Testis (tissue), 3 donors: ENCODE data around the gene LRP2BP. TPM values are rescaled to one million over a fixed set of nuclear protein-coding genes. Genes with fewer than 3 reads are reported as not detected.
"Not testable (repeated sequence)": the region's sequence is repeated elsewhere in the genome, so short reads cannot be mapped to it uniquely, and the experiment has no call there.

Experiments used
- DNase-seq: peaks from one replicate; pipeline ENCODE4 v3.0.0-alpha.2; 2019
- H3K27ac ChIP-seq, 2 donors: fragments of 200-600 bp; sonication (generic); one replicate each; pipeline ENCODE4 v1.5.1; 2019
- H3K27me3 ChIP-seq: fragments of 200-600 bp; sonication (generic); one replicate; pipeline ENCODE4 v1.5.1; 2019
- H3K36me3 ChIP-seq: fragments of 200-600 bp; sonication (generic); one replicate; pipeline ENCODE4 v1.5.1; 2017; ENCODE audit warnings: low read depth; ENCODE audit errors: missing control alignments
- H3K4me1 ChIP-seq: fragments of 200-600 bp; sonication (generic); one replicate; pipeline ENCODE4 v1.5.1; 2019
- H3K4me3 ChIP-seq, 2 donors: fragments of 200-600 bp; sonication (generic); one replicate each; pipeline ENCODE4 v1.5.1; 2017 to 2019
- H3K9me3 ChIP-seq: fragments of 200-600 bp; sonication (generic); one replicate; pipeline ENCODE4 v1.5.1; 2017
- CTCF ChIP-seq, 3 experiments: fragments of 450-650 bp in 2 of 3; fragments of 200-600 bp in 1 of 3; sonication (generic) in 1 of 3; IDR thresholded peaks; one replicate each; pipeline ENCODE4 v1.5.1; 2016 to 2019; ENCODE audit warnings: antibody characterized with exemption in 3 of 3, mild to moderate bottlenecking in 2 of 3, moderate library complexity in 1 of 3
- POLR2A ChIP-seq: fragments of 450-650 bp; IDR thresholded peaks from one replicate; pipeline ENCODE4 v1.6.1; 2017; ENCODE audit warnings: antibody characterized with exemption, mild to moderate bottlenecking, moderate library complexity
- WGBS, 2 donors: methylation state at CpG; one replicate each; pipeline ENCODE4 v1.1.5; 2018; 5-methylcytosine and 5-hydroxymethylcytosine counted together
- intact Hi-C: fragments of 100-400 bp; cut with DNase I; formaldehyde crosslinking; loops from one replicate; pipeline ENCODE4 v1.15.1; 2023; ENCODE audit warnings: low total_unique reads
- polyA plus RNA-seq: library from polyadenylated mRNA; stranded (reverse); fragments of 350-450 nt; fragmentation: Illumina TruSeq; extraction: RNeasy Lipid Tissue Mini Kit (QIAGEN cat#74804); gene quantifications from one replicate; pipeline ENCODE4 v1.2.3, GENCODE V29; 2014; ENCODE audit warnings: low read depth, low replicate concordance; ENCODE audit not compliant: insufficient read depth
- total RNA-seq, 2 donors: library from RNA; depleted of rRNA; stranded (reverse); fragments of >200 nt; gene quantifications; one replicate each; pipeline ENCODE4 v1.2.3, GENCODE V29; 2016

The LRP2BP gene
- total and polyA plus RNA-seq, 3 donors from 2014 or later = 7.5 to 49.5 (median 11.9) TPM

- Histone ChIP-seq H3K27ac (no peak overlapping the region), H3K27me3 (no peaks in the 10 kb centered on the region), H3K4me1 (no peaks in the 10 kb centered on the region), H3K4me3 (no peak overlapping the region), H3K9me3 (no peaks in the 10 kb centered on the region), H3K36me3 (no peaks in the 10 kb centered on the region)
- whole genome bisulfite sequencing, 2 donors = 65 to 74% methylated on average over 3 of the region's 3 CpGs
- DNase-seq = no peak
- intact Hi-C loops = no loop called here
- TF ChIP-seq CTCF (IDR thresholded peaks at IDR 0.05) (no peak), POLR2A (no peak)
Observed at GRCh38 chr4:185369731-185370130, 26.0 kb downstream of the LRP2BP start.

GRCh38 chr4:185364886-185365285 lies 30.8 kb downstream of the LRP2BP start:
- Histone ChIP-seq H3K27ac (no peak overlapping the region), H3K4me3 (no peak overlapping the region), H3K9me3 (no peaks in the 10 kb centered on the region), H3K4me1 (no peaks in the 10 kb centered on the region), H3K36me3 (no peaks in the 10 kb centered on the region), H3K27me3 (no peaks in the 10 kb centered on the region)
- 89 to 93% methylated on average over 5 of the region's 5 CpGs for WGBS, 2 donors
- TF ChIP-seq POLR2A = no peak
- no peak for TF ChIP-seq CTCF (IDR thresholded peaks at IDR 0.05)
- intact Hi-C loops = no loop called here
- DNase-seq = no peak

GRCh38 chr4:185363251-185363650 lies 32.5 kb downstream of the LRP2BP start:
- Histone ChIP-seq H3K4me3 (no peak overlapping the region), H3K4me1 (no peaks in the 10 kb centered on the region), H3K27ac (no peak overlapping the region), H3K9me3 (no peaks in the 10 kb centered on the region), H3K36me3 (no peaks in the 10 kb centered on the region), H3K27me3 (no peaks in the 10 kb centered on the region)
- intact Hi-C loops = no loop called here
- DNase-seq = no peak
- WGBS, 2 donors = 59 to 60% methylated on average over 3 of the region's 3 CpGs
- TF ChIP-seq CTCF (IDR thresholded peaks at IDR 0.05) (no peak), POLR2A (no peak)

- WGBS, 2 donors = 64 to 80% methylated on average over 6 of the region's 6 CpGs
- H3K27ac ChIP-seq, intact Hi-C loops, H3K36me3 ChIP-seq, H3K9me3 ChIP-seq, H3K27me3 ChIP-seq, H3K4me3 ChIP-seq, DNase-seq, H3K4me1 ChIP-seq: not testable (repeated sequence)
Observed at GRCh38 chr4:185362570-185362969, 33.2 kb downstream of the LRP2BP start.

GRCh38 chr4:185361872-185362271 lies 33.9 kb downstream of the LRP2BP start:
- no peaks in the 10 kb centered on the region for H3K36me3 ChIP-seq
- H3K4me1 ChIP-seq = no peaks in the 10 kb centered on the region
- H3K4me3 ChIP-seq = no peak overlapping the region
- 60 to 64% methylated on average over 3 of the region's 3 CpGs for WGBS, 2 donors
- H3K27me3 ChIP-seq = no peaks in the 10 kb centered on the region
- H3K9me3 ChIP-seq = no peaks in the 10 kb centered on the region
- DNase-seq = no peak
- no peak for TF ChIP-seq CTCF (IDR thresholded peaks at IDR 0.05)
- no peak for TF ChIP-seq POLR2A
- intact Hi-C loops = no loop called here
- H3K27ac ChIP-seq = no peak overlapping the region
